ENCODE results near the gene TRIM62. TPM values are rescaled to one million over a fixed set of nuclear protein-coding genes. Genes with fewer than 3 reads are reported as not detected.

TRIM62 gene
- total RNA-seq, 1 experiment from 2014 or later = 2.8 TPM

- Histone ChIP-seq H3K36me3 (ENCODE audit: insufficient read depth, low read length, poor library complexity, severe bottlenecking) (no peaks in the 10 kb centered on the region), H3K27me3 (replicated peaks; ENCODE audit: insufficient read depth, low read depth, low read length, poor library complexity) (peaks cover 11% of the 10 kb centered on the region), H3K9me3 (ENCODE audit: low read depth, low read length, poor library complexity, severe bottlenecking) (no peaks in the 10 kb centered on the region), H3K27ac (ENCODE audit: low read depth, low read length, poor library complexity, severe bottlenecking) (no peak overlapping the region), H3K4me1 (ENCODE audit: insufficient read depth, low read length, poor library complexity, severe bottlenecking) (no peaks in the 10 kb centered on the region), H3K4me3 (ENCODE audit: low read depth, low read length, poor library complexity, severe bottlenecking) (no peak overlapping the region)
- ChIA-PET CTCF (no interaction called here), POLR2A (ENCODE audit: low non-redundant PET) (no interaction called here)
- DNase-seq (ENCODE audit: low spot score) = no peak
- TF ChIP-seq EZH2 (IDR thresholded peaks at IDR 0.05; ENCODE audit: borderline replicate concordance, low read depth, low read length, poor library complexity, severe bottlenecking) (no peak), CTCF (conservative IDR thresholded peaks at IDR 0.05; ENCODE audit: low read depth, low read length) (no peak)
- intact Hi-C loops (cut with micrococcal nuclease; ENCODE audit: unreplicated experiment) = no loop called here
- BruUV-seq (replicated peaks) = no TSS peak
Measured at GRCh38 chr1:33191731-33192275, 10.0 kb upstream of the TRIM62 start.

DNA sequence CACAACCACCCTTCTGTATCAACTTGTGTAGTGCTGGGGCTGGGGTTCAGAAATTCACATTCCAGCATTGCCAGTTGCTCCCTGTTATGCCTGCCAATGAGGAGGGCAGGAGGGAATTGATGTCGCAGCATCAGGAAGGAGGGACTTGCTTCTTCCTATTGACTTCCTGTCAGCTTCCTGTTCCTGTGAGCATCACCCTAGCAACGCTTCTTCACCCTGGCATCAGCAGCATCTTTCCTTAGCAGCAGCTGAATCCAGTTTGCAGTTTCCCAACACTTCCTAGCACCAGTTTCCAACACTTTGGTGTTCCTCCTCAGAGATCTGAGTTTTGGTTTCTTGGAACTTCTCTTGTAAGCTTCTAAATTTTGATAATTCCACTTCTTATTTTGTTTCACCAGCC is 8.9 kb upstream of the TRIM62 start:
- Histone ChIP-seq H3K9me3 (ENCODE audit: low read depth, low read length, poor library complexity, severe bottlenecking) (no peaks in the 10 kb centered on the region), H3K27me3 (replicated peaks; ENCODE audit: insufficient read depth, low read depth, low read length, poor library complexity) (peaks cover 11% of the 10 kb centered on the region), H3K4me1 (ENCODE audit: insufficient read depth, low read length, poor library complexity, severe bottlenecking) (no peaks in the 10 kb centered on the region), H3K27ac (ENCODE audit: low read depth, low read length, poor library complexity, severe bottlenecking) (no peak overlapping the region), H3K36me3 (ENCODE audit: insufficient read depth, low read length, poor library complexity, severe bottlenecking) (no peaks in the 10 kb centered on the region), H3K4me3 (ENCODE audit: low read depth, low read length, poor library complexity, severe bottlenecking) (no peak overlapping the region)
- ChIA-PET POLR2A (ENCODE audit: low non-redundant PET) (no interaction called here), CTCF (no interaction called here)
- no TSS peak for BruUV-seq (replicated peaks)
- no peak for DNase-seq (ENCODE audit: low spot score)
- TF ChIP-seq EZH2 (IDR thresholded peaks at IDR 0.05; ENCODE audit: borderline replicate concordance, low read depth, low read length, poor library complexity, severe bottlenecking) (no peak), CTCF (conservative IDR thresholded peaks at IDR 0.05; ENCODE audit: low read depth, low read length) (no peak)
- intact Hi-C loops (cut with micrococcal nuclease; ENCODE audit: unreplicated experiment) = no loop called here

GRCh38 chr1:33188572-33189275 is 6.9 kb upstream of the TRIM62 start:
- POLR2A ChIA-PET (ENCODE audit: low non-redundant PET) = no interaction called here
- no peak overlapping the region for H3K27ac ChIP-seq (ENCODE audit: low read depth, low read length, poor library complexity, severe bottlenecking)
- no TSS peak for BruUV-seq (replicated peaks)
- peaks cover 6% of the 10 kb centered on the region for H3K27me3 ChIP-seq (replicated peaks; ENCODE audit: insufficient read depth, low read depth, low read length, poor library complexity)
- no peak for DNase-seq (ENCODE audit: low spot score)
- no peak for TF ChIP-seq CTCF (conservative IDR thresholded peaks at IDR 0.05; ENCODE audit: low read depth, low read length)
- no peak for TF ChIP-seq EZH2 (IDR thresholded peaks at IDR 0.05; ENCODE audit: borderline replicate concordance, low read depth, low read length, poor library complexity, severe bottlenecking)
- no peaks in the 10 kb centered on the region for H3K36me3 ChIP-seq (ENCODE audit: insufficient read depth, low read length, poor library complexity, severe bottlenecking)
- H3K4me3 ChIP-seq (ENCODE audit: low read depth, low read length, poor library complexity, severe bottlenecking) = no peak overlapping the region
- no peaks in the 10 kb centered on the region for H3K4me1 ChIP-seq (ENCODE audit: insufficient read depth, low read length, poor library complexity, severe bottlenecking)
- CTCF ChIA-PET = no interaction called here
- no peaks in the 10 kb centered on the region for H3K9me3 ChIP-seq (ENCODE audit: low read depth, low read length, poor library complexity, severe bottlenecking)
- intact Hi-C loops (cut with micrococcal nuclease; ENCODE audit: unreplicated experiment) = no loop called here

All from A673 (cell line).